ENCODE results near the gene ATP5F1D.

The ATP5F1D gene

GRCh38 chr19:1220976-1221903, 20.3 kb upstream of the ATP5F1D start:
- DNase-seq (ENCODE audit: low read depth) = no peak

- DNase-seq (ENCODE audit: low read depth) = no peak
Measured at GRCh38 chr19:1221904-1222255, 19.7 kb upstream of the ATP5F1D start.

- DNase-seq (ENCODE audit: low read depth) = no peak
Measured at GRCh38 chr19:1222394-1222793, 19.2 kb upstream of the ATP5F1D start.

GRCh38 chr19:1223018-1223855, 18.3 kb upstream of the ATP5F1D start:
- no peak for DNase-seq (ENCODE audit: low read depth)

GRCh38 chr19:1224047-1224825, 17.3 kb upstream of the ATP5F1D start:
- DNase-seq (ENCODE audit: low read depth) = no peak

DNA sequence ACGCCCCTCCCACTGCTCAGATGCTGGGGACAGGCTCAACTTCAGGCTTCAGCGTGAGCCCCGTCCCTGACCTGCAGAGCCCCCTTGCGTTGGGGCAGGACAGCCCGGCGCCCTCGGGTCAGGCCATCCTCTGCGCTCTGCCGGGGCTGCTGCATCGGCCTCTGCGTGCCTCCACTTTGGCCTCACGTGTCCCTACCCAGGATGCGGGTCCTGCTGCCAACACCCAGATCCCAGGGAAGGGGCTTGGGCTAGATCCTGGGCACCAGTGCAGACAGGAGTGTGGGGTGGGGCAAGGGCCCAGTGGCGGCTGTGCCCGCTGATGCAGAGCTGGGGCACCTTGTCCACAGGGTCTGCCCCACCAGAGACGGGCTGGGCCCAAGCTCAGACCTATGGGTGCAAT, 16.7 kb upstream of the ATP5F1D start:
- DNase-seq (ENCODE audit: low read depth) = no peak

DNA sequence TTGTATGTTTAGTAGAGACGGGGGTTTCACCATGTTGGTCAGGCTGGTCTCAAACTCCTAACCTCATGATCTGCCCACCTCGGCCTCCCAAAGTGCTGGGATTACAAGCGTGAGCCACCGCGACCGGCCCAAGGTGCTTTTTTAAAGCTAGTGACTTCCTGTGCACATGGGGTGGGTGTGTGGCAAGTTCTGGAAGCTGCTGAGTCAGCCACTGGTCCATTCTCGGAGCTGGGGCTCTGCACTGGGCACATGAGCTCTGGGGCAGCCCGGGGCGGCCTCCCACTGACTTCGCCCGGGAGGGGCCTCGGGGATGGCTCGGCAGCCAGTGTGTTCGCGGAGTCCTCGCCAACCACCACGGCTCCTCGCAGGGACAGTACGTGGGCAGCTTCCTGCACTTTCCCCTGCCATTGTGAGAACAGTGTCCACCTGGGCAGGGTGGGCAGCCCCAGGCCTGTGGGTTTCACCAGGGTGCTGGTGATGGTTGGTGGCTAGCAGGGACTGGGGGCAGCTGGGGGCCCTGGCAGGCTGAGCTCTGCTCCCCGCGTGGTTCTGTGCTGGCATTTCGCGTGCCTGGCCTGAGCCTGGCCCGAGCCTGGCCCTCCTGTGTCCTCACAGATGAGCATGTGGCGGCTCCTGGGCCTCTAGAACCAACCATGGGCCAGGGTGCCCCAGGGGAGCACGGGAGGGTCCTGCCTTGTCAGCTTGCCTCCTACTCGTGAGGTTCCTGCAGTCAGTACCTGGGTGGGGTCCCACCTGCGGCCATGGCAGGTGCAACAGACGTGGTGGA, 15.9 kb upstream of the ATP5F1D start:
- no peak for DNase-seq (ENCODE audit: low read depth)

- no peak for DNase-seq (ENCODE audit: low read depth)
Measured at GRCh38 chr19:1226227-1226518, 15.4 kb upstream of the ATP5F1D start.

GRCh38 chr19:1226522-1227303, 14.8 kb upstream of the ATP5F1D start:
- no peak for DNase-seq (ENCODE audit: low read depth)

DNA sequence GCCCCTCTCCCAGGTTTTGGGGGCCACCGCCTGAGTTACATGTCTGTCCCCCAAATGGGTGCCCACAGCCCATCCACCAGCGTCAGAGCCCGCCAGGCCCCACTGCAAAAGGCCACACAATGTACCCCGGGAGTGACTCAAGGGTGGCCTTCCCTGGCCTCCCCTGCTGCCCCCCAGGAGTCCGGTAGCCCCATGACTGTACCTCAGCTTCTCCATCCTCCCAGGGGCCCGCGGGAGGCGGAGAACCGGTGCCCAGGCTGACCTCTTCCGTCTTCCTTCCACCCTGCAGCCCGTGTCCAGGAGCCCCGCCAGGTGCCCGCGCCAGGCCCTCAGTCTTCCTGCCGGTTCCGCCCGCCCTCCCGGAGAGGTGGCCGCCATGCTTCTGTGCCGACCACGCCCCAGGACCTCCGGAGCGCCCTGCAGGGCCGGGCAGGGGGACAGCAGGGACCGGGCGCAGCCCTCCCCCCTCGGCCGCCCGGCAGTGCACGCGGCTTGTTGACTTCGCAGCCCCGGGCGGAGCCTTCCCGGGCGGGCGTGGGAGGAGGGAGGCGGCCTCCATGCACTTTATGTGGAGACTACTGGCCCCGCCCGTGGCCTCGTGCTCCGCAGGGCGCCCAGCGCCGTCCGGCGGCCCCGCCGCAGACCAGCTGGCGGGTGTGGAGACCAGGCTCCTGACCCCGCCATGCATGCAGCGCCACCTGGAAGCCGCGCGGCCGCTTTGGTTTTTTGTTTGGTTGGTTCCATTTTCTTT, 14.1 kb upstream of the ATP5F1D start:
- no peak for DNase-seq (ENCODE audit: low read depth)

GRCh38 chr19:1228161-1228957, 13.2 kb upstream of the ATP5F1D start:
- DNase-seq (ENCODE audit: low read depth) = no peak

GRCh38 chr19:1229056-1229923, 12.3 kb upstream of the ATP5F1D start:
- DNase-seq (ENCODE audit: low read depth) = no peak

GRCh38 chr19:1229924-1230782, 11.4 kb upstream of the ATP5F1D start:
- no peak for DNase-seq (ENCODE audit: low read depth)

DNA sequence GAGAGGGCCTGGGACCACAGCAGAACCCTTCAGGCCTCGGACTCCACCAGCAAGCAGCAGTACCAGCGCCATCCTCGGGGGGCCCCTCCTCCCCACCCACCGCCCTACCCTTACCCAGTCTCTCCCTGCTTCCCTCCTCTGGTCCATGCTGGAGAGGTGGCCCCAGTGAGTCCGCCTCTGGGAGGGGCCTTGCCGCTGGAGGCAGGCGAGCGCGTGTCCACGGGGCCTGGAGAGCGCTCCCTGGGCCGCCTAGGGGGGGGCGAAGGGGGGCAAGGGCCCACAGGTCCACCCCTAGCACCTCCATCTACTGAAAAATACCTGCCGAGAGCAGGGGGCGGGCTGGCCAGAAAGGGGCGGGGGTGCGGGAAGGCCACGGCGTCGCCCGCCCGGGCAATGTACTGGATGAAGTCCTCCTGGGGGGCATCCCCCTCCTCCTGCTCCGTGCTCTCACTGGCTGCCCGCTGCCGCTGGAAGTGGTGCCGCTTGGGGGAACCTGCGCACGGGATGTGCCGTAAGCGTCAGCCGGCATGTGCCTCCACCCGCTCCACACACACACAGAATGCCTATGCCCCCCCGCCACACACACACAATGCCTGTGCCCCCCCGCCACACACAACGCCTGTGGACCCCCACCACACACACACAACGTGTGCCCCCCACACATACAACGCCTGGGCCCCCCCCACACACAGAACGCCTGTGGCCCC, 10.6 kb upstream of the ATP5F1D start:
- DNase-seq (ENCODE audit: low read depth) = no peak

- DNase-seq (ENCODE audit: low read depth) = no peak
Measured at GRCh38 chr19:1231729-1232637, 9.6 kb upstream of the ATP5F1D start.

DNA sequence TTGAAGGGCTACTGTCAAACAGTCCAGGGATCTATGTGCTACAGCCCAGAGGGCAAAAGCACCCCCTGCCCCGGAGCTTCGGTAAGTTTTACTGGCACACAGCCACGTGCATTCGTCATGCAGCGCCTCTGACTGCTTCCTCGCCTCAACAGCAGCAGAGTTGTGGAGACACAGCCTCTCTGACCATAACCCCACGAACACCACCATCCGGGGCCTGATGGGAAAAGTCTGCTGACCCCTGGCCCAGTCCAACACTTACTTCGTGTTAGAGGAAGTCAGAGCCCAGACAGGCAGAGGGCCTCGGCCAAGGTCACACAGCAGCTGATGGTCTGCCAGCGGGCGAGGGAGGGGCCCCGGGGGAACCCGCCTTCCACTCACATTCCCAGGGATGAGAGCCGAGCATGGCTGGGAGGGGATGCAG, 8.9 kb upstream of the ATP5F1D start:
- no peak for DNase-seq (ENCODE audit: low read depth)
